K562 (cell line): ENCODE data around the gene TBXAS1. TPM values are rescaled to one million over a fixed set of nuclear protein-coding genes. Genes with fewer than 3 reads are reported as not detected.

Source experiments
- MCM3 ChIP-seq: fragments of 450-650 bp; IDR thresholded peaks from 2 replicates; pipeline ENCODE4 v1.6.1; 2016
- MXD1 ChIP-seq: fragments of 250-450 bp; sonication (Bioruptor Pico); IDR thresholded peaks from 2 replicates; pipeline ENCODE4 v1.8.0; 2021; ENCODE audit warnings: borderline replicate concordance, mild to moderate bottlenecking, moderate library complexity; ENCODE audit not compliant: poor library complexity, severe bottlenecking
- RBM39 ChIP-seq: fragments of 200-400 bp; formaldehyde crosslinking; optimal IDR thresholded peaks from 2 replicates; pipeline ENCODE3; 2018; ENCODE audit warnings: low read depth, low read length
- SUPT5H ChIP-seq: fragments of 450-650 bp; IDR thresholded peaks from 2 replicates; pipeline ENCODE4 v1.6.1; 2016
- ZBTB11 ChIP-seq, 3 experiments: fragments of 200-800 bp in 1 of 3; fragments of 250-450 bp in 1 of 3; fragments of 450-650 bp in 1 of 3; sonication (Bioruptor Pico) in 1 of 3; sonication (Bioruptor generic) in 1 of 3; formaldehyde crosslinking in 1 of 3; IDR thresholded peaks; 2 replicates each; pipeline versions ENCODE4 v1.6.1 to v1.8.0; 2016 to 2022; ENCODE audit warnings: mild to moderate bottlenecking in 2 of 3, missing genetic modification characterization in 2 of 3, missing compliant biosample characterization in 1 of 3, moderate library complexity in 1 of 3
- ZNF239 ChIP-seq: fragments of 250-450 bp; sonication (Bioruptor Pico); IDR thresholded peaks from 2 replicates; pipeline ENCODE4 v1.4.0; 2020; ENCODE audit warnings: mild to moderate bottlenecking
- ZNF280B ChIP-seq: fragments of 250-450 bp; sonication (Bioruptor Pico); IDR thresholded peaks from 2 replicates; pipeline ENCODE4 v1.5.1; 2021; ENCODE audit warnings: mild to moderate bottlenecking
- ZNF584 ChIP-seq: fragments of 200-800 bp; sonication (Bioruptor generic); IDR thresholded peaks from 2 replicates; pipeline ENCODE4 v1.6.1; 2016; ENCODE audit warnings: low read depth, mild to moderate bottlenecking, missing genetic modification characterization, missing compliant biosample characterization
- polyA plus RNA-seq, 8 experiments: library from polyadenylated mRNA; depleted of rRNA in 4 of 8; stranded (reverse) in 5 of 8; unstranded in 3 of 8; fragments of >200 nt; fragmentation: Nextera tagmentation in 2 of 8; fragmentation: Illumina TruSeq in 1 of 8; extraction: Ambion mirVana in 2 of 8; extraction: Trizol in 1 of 8; gene quantifications; 2 replicates each; pipeline versions ENCODE4 v1.2.1 to v1.2.3, GENCODE V29; 2011 to 2014; ENCODE audit warnings: inconsistent platforms in 1 of 8, missing spikeins in 1 of 8
- total RNA-seq, 7 experiments: library from RNA; depleted of rRNA in 6 of 7; stranded (reverse); fragments of >200 nt in 6 of 7; fragmentation: Illumina TruSeq in 2 of 7; extraction: Trizol in 2 of 7; gene quantifications; 2 replicates each; pipeline versions ENCODE4 v1.2.1 to v1.2.3, GENCODE V29; 2011 to 2021; ENCODE audit warnings: low replicate concordance in 1 of 7
- TF ChIP-seq, protein P1 (sequence below): IDR thresholded peaks from 3 replicates; pipeline ENCODE4 v1.6.1; 2011; ENCODE audit warnings: borderline replicate concordance, mild to moderate bottlenecking, moderate library complexity; ENCODE audit not compliant: insufficient read length; ENCODE audit errors: extremely low read depth
- TF ChIP-seq, protein P2 (sequence below): sonication (generic); formaldehyde crosslinking; IDR thresholded peaks from 2 replicates; pipeline ENCODE4 v1.8.0; 2022; ENCODE audit warnings: mild to moderate bottlenecking, missing genetic modification reagents, borderline replicate concordance

Gene TBXAS1
- total and polyA plus RNA-seq, 9 of the 15 experiments (the other 6 are each of a cell fraction or from before 2014, with no cell fraction given) = 1.1 to 8.3 (median 1.9) TPM

GRCh38 chr7:139855498-139856270, 26.6 kb downstream of the TBXAS1 start (continued):
- TF ChIP-seq ZNF280B = no peak
- peak; percentile 87 for TF ChIP-seq ZNF584
- TF ChIP-seq, protein P1, sequence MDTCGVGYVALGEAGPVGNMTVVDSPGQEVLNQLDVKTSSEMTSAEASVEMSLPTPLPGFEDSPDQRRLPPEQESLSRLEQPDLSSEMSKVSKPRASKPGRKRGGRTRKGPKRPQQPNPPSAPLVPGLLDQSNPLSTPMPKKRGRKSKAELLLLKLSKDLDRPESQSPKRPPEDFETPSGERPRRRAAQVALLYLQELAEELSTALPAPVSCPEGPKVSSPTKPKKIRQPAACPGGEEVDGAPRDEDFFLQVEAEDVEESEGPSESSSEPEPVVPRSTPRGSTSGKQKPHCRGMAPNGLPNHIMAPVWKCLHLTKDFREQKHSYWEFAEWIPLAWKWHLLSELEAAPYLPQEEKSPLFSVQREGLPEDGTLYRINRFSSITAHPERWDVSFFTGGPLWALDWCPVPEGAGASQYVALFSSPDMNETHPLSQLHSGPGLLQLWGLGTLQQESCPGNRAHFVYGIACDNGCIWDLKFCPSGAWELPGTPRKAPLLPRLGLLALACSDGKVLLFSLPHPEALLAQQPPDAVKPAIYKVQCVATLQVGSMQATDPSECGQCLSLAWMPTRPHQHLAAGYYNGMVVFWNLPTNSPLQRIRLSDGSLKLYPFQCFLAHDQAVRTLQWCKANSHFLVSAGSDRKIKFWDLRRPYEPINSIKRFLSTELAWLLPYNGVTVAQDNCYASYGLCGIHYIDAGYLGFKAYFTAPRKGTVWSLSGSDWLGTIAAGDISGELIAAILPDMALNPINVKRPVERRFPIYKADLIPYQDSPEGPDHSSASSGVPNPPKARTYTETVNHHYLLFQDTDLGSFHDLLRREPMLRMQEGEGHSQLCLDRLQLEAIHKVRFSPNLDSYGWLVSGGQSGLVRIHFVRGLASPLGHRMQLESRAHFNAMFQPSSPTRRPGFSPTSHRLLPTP = no peak
- TF ChIP-seq ZBTB11 (CRISPR knock-in tag; IDR thresholded peaks at IDR 0.05) = peak in 1 of 3 experiments; percentile 71; a peak in 1 of 6 replicates
- TF ChIP-seq RBM39 = no peak
- no peak for TF ChIP-seq MCM3
- no peak for TF ChIP-seq SUPT5H
- no peak for TF ChIP-seq ZNF239
- TF ChIP-seq, protein P2, sequence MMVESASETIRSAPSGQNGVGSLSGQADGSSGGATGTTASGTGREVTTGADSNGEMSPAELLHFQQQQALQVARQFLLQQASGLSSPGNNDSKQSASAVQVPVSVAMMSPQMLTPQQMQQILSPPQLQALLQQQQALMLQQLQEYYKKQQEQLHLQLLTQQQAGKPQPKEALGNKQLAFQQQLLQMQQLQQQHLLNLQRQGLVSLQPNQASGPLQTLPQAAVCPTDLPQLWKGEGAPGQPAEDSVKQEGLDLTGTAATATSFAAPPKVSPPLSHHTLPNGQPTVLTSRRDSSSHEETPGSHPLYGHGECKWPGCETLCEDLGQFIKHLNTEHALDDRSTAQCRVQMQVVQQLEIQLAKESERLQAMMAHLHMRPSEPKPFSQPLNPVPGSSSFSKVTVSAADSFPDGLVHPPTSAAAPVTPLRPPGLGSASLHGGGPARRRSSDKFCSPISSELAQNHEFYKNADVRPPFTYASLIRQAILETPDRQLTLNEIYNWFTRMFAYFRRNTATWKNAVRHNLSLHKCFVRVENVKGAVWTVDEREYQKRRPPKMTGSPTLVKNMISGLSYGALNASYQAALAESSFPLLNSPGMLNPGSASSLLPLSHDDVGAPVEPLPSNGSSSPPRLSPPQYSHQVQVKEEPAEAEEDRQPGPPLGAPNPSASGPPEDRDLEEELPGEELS = no peak
- no peak for TF ChIP-seq MXD1 (CRISPR knock-in tag)
